Panc1 (cell line): ENCODE measurements around the gene WDR90. TPM values are rescaled to one million over a fixed set of nuclear protein-coding genes. Genes with fewer than 3 reads are reported as not detected.

Experiments used
- ATAC-seq: fragments of 200-7000 bp; cut with Tn5 transposase; 2 replicates; pipeline ENCODE4 v1.9.1; 2020; ENCODE audit warnings: mild to moderate bottlenecking, moderate library complexity
- BruUV-seq: library from RNA; stranded (reverse); fragments of 400-500 nt; replicated peaks from 2 replicates; lab custom pipeline; 2021; lab: Mats Ljungman, UMichigan
- CTCF ChIA-PET: fragments of 300-600 bp; sonication (Branson Sonifier 250); formaldehyde crosslinking; loops from one replicate; lab custom pipeline; 2022; ENCODE audit warnings: antibody characterized with exemption; lab: Charles Lee
- POLR2A ChIA-PET: fragments of 300-600 bp; sonication (Branson Sonifier 250); formaldehyde crosslinking; loops from one replicate; lab custom pipeline; 2022; ENCODE audit warnings: antibody characterized with exemption; lab: Charles Lee
- DNase-seq: peaks from one replicate; pipeline ENCODE4 v3.0.0-alpha.2; 2010; ENCODE audit warnings: low read depth, low spot score
- H3K27ac ChIP-seq: 2 replicates; pipeline ENCODE4 v1.5.1; 2011; ENCODE audit warnings: mild to moderate bottlenecking, low read length, inconsistent platforms
- H3K27me3 ChIP-seq: fragments of 200-500 bp; sonication (Bioruptor generic); 2 replicates; pipeline ENCODE4 v1.6.0; 2014; ENCODE audit warnings: low read length, inconsistent platforms; ENCODE audit not compliant: control insufficient read depth, insufficient read depth
- H3K36me3 ChIP-seq: fragments of 200-500 bp; sonication (Bioruptor generic); 2 replicates; pipeline ENCODE4 v1.5.1; 2014; ENCODE audit warnings: inconsistent platforms, mild to moderate bottlenecking, low read length, moderate library complexity; ENCODE audit not compliant: control insufficient read depth, insufficient read depth
- H3K4me1 ChIP-seq: 2 replicates; pipeline ENCODE4 v1.5.1; 2011; ENCODE audit warnings: inconsistent platforms, mild to moderate bottlenecking, low read length, moderate library complexity; ENCODE audit not compliant: control insufficient read depth, insufficient read depth
- H3K4me3 ChIP-seq, 2 experiments: 2 replicates each; pipeline ENCODE4 v1.5.1; 2011 to 2012; ENCODE audit warnings: low read depth in 2 of 2, low read length in 2 of 2, mild to moderate bottlenecking in 2 of 2, inconsistent platforms in 1 of 2, moderate library complexity in 1 of 2
- H3K9me3 ChIP-seq: fragments of 200-500 bp; sonication (Bioruptor generic); 2 replicates; pipeline ENCODE4 v1.5.1; 2014; ENCODE audit warnings: low read depth, mild to moderate bottlenecking, inconsistent platforms, low read length, moderate library complexity; ENCODE audit not compliant: control insufficient read depth, insufficient read depth
- POLR2AphosphoS5 ChIP-seq: IDR thresholded peaks from 2 replicates; pipeline ENCODE4 v1.6.1; 2012; ENCODE audit warnings: mild to moderate bottlenecking, low read depth, low read length, moderate library complexity
- SIN3A ChIP-seq: IDR thresholded peaks from 2 replicates; pipeline ENCODE4 v1.6.1; 2012; ENCODE audit warnings: low read depth, mild to moderate bottlenecking, low read length, moderate library complexity, borderline replicate concordance; ENCODE audit not compliant: insufficient read depth
- TCF7L2 ChIP-seq: IDR thresholded peaks from 2 replicates; pipeline ENCODE4 v1.6.1; 2011; ENCODE audit warnings: mild to moderate bottlenecking, low read depth, low read length, inconsistent platforms
- in situ Hi-C: cut with HindIII; loops from 2 replicates; pipeline ENCODE4 v1.10.0; 2016; ENCODE audit warnings: low sequenced_read_pairs, low pct_unique_long_range_greater_than_20kb
- intact Hi-C: fragments of 100-400 bp; cut with micrococcal nuclease; formaldehyde crosslinking; loops from one replicate; pipeline ENCODE4 v1.10.0; 2022; ENCODE audit not compliant: unreplicated experiment
- total RNA-seq: library from RNA; stranded (reverse); gene quantifications from one replicate; pipeline ENCODE4 v1.2.1, GENCODE V29; 2021; ENCODE audit not compliant: unreplicated experiment
- TF ChIP-seq, protein P1 (sequence below), 2 experiments: IDR thresholded peaks; 2 replicates each; pipeline ENCODE4 v1.6.1; 2011 to 2012; ENCODE audit warnings: low read depth in 2 of 2, control low read depth in 1 of 2, low read length in 1 of 2, mild to moderate bottlenecking in 1 of 2, moderate library complexity in 1 of 2; ENCODE audit not compliant: insufficient read depth in 1 of 2
- TF ChIP-seq, protein P2 (sequence below): fragments of 450-650 bp; IDR thresholded peaks from 2 replicates; pipeline ENCODE4 v1.5.1; 2017; ENCODE audit warnings: mild to moderate bottlenecking

The WDR90 gene
- total RNA-seq, 1 experiment from 2014 or later = 58.9 TPM

DNA sequence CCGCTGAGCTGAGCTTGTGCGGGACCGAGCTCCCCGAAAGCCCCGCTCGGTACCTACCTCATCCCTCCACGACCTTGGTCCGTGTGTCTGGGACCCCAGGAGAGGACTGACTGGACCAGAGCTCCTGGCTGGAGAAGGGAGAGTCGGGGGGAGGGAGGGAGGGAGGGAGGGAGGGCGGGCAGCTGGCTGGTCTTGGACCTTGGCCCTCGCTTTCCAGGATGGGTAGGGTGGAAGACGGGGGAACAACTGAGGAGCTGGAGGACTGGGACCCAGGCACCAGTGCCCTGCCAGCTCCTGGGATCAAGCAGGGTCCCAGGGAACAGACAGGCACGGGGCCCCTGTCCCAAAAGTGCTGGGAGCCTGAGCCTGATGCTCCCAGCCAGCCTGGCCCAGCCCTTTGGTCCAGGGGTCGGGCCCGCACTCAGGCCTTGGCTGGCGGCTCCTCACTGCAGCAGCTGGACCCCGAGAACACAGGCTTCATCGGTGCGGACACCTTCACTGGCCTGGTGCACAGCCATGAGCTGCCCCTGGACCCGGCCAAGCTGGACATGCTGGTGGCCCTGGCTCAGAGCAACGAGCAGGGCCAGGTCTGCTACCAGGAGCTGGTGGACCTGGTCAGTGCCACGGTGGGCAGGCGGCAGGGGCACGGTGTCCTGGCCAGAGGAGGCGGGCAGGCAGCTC lies 26.9 kb downstream of the WDR90 start:
- in situ Hi-C loops (no loop called here), intact Hi-C loops (no loop called here)
- Histone ChIP-seq H3K9me3 (no peaks in the 10 kb centered on the region), H3K27me3 (no peaks in the 10 kb centered on the region), H3K27ac (no peak overlapping the region), H3K36me3 (peaks cover 3% of the 10 kb centered on the region; the same call in 1 of the 2 replicates), H3K4me1 (peaks cover 22% of the 10 kb centered on the region), H3K4me3 (peak overlapping the region; percentile 32 to 39; a peak in 3 of 4 replicates)
- TF ChIP-seq, protein P1, sequence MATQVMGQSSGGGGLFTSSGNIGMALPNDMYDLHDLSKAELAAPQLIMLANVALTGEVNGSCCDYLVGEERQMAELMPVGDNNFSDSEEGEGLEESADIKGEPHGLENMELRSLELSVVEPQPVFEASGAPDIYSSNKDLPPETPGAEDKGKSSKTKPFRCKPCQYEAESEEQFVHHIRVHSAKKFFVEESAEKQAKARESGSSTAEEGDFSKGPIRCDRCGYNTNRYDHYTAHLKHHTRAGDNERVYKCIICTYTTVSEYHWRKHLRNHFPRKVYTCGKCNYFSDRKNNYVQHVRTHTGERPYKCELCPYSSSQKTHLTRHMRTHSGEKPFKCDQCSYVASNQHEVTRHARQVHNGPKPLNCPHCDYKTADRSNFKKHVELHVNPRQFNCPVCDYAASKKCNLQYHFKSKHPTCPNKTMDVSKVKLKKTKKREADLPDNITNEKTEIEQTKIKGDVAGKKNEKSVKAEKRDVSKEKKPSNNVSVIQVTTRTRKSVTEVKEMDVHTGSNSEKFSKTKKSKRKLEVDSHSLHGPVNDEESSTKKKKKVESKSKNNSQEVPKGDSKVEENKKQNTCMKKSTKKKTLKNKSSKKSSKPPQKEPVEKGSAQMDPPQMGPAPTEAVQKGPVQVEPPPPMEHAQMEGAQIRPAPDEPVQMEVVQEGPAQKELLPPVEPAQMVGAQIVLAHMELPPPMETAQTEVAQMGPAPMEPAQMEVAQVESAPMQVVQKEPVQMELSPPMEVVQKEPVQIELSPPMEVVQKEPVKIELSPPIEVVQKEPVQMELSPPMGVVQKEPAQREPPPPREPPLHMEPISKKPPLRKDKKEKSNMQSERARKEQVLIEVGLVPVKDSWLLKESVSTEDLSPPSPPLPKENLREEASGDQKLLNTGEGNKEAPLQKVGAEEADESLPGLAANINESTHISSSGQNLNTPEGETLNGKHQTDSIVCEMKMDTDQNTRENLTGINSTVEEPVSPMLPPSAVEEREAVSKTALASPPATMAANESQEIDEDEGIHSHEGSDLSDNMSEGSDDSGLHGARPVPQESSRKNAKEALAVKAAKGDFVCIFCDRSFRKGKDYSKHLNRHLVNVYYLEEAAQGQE (IDR thresholded peaks at IDR 0.05; ENCODE audit: insufficient read depth in 1 of 2, low read depth in 2 of 2, low read length in 1 of 2) = no peak
- TF ChIP-seq TCF7L2 (no peak), SIN3A (no peak), POLR2AphosphoS5 (no peak)
- TF ChIP-seq, protein P2, sequence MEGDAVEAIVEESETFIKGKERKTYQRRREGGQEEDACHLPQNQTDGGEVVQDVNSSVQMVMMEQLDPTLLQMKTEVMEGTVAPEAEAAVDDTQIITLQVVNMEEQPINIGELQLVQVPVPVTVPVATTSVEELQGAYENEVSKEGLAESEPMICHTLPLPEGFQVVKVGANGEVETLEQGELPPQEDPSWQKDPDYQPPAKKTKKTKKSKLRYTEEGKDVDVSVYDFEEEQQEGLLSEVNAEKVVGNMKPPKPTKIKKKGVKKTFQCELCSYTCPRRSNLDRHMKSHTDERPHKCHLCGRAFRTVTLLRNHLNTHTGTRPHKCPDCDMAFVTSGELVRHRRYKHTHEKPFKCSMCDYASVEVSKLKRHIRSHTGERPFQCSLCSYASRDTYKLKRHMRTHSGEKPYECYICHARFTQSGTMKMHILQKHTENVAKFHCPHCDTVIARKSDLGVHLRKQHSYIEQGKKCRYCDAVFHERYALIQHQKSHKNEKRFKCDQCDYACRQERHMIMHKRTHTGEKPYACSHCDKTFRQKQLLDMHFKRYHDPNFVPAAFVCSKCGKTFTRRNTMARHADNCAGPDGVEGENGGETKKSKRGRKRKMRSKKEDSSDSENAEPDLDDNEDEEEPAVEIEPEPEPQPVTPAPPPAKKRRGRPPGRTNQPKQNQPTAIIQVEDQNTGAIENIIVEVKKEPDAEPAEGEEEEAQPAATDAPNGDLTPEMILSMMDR = no peak
- BruUV-seq = no TSS peak
- ATAC-seq (no peak), DNase-seq (no peak)
- CTCF ChIA-PET = no interaction called here
- POLR2A ChIA-PET = interaction anchor here (1.0 kb wide), 1 partner anchor 87 kb away, joined by 3 read pairs; no protein-coding TSS in a partner anchor

DNA sequence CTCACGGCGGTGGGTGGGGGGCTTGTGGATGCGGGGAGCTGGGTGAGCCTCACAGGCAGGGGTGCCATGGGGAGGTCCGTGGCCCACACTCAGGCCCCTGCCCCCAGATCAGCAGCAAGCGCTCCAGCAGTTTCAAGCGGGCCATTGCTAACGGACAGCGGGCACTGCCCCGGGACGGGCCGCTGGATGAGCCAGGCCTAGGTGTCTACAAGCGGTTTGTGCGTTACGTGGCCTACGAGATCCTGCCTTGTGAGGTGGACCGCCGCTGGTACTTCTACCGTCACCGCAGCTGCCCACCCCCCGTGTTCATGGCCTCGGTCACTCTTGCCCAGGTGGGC lies 27.4 kb downstream of the WDR90 start:
- intact Hi-C loops (no loop called here), in situ Hi-C loops (no loop called here)
- BruUV-seq = no TSS peak
- ATAC-seq (no peak), DNase-seq (no peak)
- H3K27me3 ChIP-seq = no peaks in the 10 kb centered on the region
- H3K36me3 ChIP-seq = no peaks in the 10 kb centered on the region
- no peak overlapping the region for H3K27ac ChIP-seq
- POLR2A ChIA-PET = interaction anchor here (1.0 kb wide), 1 partner anchor 88 kb away, joined by 3 read pairs; no protein-coding TSS in a partner anchor
- CTCF ChIA-PET = no interaction called here
- H3K4me3 ChIP-seq = no peak overlapping the region
- H3K9me3 ChIP-seq = no peaks in the 10 kb centered on the region
- H3K4me1 ChIP-seq = peaks cover 22% of the 10 kb centered on the region
- TF ChIP-seq, protein P1 (IDR thresholded peaks at IDR 0.05; ENCODE audit: insufficient read depth in 1 of 2, low read depth in 2 of 2, low read length in 1 of 2) = no peak
- TF ChIP-seq TCF7L2 = no peak
- TF ChIP-seq POLR2AphosphoS5 = no peak
- no peak for TF ChIP-seq SIN3A
- TF ChIP-seq, protein P2 = no peak
